ENCODE results near the gene ARAP3. TPM values are rescaled to one million over a fixed set of nuclear protein-coding genes. Genes with fewer than 3 reads are reported as not detected.
"Not testable (repeated sequence)": the region's sequence is repeated elsewhere in the genome, so short reads cannot be mapped to it uniquely, and the experiment has no call there.

Gene ARAP3
- total RNA-seq, 1 donor: 6.2 TPM

DNA sequence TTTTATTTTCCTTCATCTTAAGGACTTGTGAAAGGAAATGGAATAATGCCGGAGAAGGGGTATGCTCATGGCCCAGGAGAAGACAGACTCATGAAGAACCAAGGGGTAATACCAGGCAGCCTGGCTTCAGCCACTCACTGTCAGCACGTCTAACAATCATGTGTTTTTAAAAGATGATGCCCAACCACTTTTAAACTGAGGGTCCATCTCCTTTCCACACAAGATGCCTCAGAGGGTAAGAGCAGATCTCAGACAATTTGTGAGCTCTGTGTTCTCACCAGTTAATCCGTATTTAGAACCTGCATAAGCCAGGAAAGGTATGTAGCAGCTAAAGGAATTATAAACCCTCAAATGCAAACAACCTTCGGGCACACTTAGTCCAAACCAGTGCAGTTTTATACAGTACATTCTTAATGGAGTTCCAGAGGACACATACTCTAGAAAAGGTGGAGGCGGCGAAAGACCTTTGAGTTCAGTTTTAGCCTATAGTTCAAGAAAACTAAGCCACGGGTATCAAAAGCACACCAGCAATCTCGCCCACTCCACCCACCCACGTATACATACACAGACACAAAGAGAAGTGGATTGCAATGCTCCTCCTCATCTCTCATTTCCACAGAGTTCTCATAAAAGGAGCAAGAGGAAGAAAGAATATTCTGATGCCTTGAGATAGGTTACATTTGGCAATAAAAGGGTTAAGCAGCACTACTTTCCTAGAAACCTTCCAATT lies 65.9 kb downstream of the ARAP3 start:
- DNase-seq (ENCODE audit: low read depth): no peak
- TF ChIP-seq, protein P1, sequence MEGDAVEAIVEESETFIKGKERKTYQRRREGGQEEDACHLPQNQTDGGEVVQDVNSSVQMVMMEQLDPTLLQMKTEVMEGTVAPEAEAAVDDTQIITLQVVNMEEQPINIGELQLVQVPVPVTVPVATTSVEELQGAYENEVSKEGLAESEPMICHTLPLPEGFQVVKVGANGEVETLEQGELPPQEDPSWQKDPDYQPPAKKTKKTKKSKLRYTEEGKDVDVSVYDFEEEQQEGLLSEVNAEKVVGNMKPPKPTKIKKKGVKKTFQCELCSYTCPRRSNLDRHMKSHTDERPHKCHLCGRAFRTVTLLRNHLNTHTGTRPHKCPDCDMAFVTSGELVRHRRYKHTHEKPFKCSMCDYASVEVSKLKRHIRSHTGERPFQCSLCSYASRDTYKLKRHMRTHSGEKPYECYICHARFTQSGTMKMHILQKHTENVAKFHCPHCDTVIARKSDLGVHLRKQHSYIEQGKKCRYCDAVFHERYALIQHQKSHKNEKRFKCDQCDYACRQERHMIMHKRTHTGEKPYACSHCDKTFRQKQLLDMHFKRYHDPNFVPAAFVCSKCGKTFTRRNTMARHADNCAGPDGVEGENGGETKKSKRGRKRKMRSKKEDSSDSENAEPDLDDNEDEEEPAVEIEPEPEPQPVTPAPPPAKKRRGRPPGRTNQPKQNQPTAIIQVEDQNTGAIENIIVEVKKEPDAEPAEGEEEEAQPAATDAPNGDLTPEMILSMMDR (IDR thresholded peaks at IDR 0.05; ENCODE audit: insufficient read depth, low read length): no peak
- no peak overlapping the region for H3K4me3 ChIP-seq (ENCODE audit: low read depth, low read length)

DNA sequence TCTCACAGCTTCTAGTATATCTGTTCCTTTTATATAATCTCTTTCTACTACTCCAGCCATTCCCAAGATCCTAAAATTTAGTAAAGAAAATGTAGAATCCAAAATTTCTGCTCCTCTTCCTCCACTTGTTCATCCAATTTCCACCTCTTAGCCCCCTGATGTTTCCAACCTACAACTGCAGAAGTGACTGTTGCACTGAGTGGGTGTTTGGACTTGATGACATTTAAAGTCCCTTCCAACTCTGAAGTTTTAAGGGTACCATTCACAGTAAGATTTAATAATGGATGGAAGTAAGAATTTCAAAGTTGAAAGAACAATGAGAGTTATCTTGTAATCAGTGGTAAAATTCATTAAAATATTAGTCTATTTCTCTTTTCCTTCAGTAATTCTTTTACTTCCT lies 68.7 kb downstream of the ARAP3 start:
- H3K4me3 ChIP-seq (ENCODE audit: low read depth, low read length): no peak overlapping the region
- TF ChIP-seq, protein P1 (IDR thresholded peaks at IDR 0.05; ENCODE audit: insufficient read depth, low read length): peak; percentile 1
- DNase-seq (ENCODE audit: low read depth): no peak

DNA sequence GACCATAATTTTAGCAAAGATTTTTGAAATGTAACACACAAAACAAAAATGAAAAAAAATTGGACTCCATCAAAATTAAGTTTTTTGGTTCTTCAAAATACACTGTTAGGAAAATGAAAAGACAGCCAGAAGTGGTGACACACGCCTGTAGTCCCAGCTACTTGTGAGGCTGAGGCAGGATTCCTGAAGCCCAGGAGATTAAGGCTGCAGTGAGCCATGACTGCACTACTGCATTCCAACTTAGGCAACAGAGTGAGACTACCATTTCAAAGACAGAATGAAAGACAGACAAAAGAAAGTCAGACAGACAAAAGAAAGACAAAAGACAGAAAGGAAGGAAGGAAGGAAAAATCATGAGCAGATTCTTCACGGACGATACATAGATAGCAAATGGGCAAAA lies 70.7 kb downstream of the ARAP3 start:
- TF ChIP-seq, protein P1 (IDR thresholded peaks at IDR 0.05; ENCODE audit: insufficient read depth, low read length): no peak
- H3K4me3 ChIP-seq (ENCODE audit: low read depth, low read length): no peak overlapping the region
- DNase-seq (ENCODE audit: low read depth): no peak

DNA sequence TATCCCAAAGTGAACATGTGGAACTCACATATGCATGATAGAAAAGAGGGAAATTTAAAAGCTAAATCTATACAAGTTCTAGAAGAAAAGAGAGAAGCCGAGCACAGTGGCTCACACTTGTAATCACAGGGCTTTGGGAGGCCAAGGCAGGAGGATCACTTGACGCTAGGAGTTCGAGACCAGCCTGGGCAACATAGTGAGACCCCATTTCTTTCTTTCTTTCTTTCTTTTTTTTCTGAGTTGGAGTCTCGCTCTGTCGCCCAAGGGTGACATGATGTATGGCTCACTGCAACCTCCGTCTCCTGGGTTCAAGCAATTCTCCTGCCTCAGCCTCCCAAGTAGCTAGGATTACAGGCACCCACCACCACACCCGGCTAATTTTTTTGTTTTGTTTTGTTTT lies 72.1 kb downstream of the ARAP3 start:
- not testable (repeated sequence) for H3K4me3 ChIP-seq (ENCODE audit: low read depth, low read length); DNase-seq (ENCODE audit: low read depth)

DNA sequence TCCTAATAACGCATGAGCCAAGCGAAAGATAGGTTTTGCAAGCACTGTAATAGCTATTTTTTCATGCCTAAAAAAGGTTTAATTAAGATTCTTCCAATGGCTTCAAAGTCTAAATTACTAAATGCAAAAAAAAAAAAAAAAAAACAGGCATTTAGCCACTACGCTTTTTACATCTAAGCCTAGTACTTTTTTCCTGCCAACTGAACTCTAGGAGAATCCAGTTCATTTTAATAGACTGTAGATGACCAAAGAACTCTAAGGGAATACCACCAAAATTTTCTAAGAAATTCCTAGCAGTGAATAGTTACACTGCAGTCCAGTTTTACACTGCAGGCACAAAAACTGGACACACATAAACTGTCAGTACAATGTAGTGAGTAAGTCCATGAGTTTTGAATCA lies 73.0 kb downstream of the ARAP3 start:
- H3K4me3 ChIP-seq (ENCODE audit: low read depth, low read length): no peak overlapping the region
- DNase-seq (ENCODE audit: low read depth): no peak
- TF ChIP-seq, protein P1 (IDR thresholded peaks at IDR 0.05; ENCODE audit: insufficient read depth, low read length): no peak

DNA sequence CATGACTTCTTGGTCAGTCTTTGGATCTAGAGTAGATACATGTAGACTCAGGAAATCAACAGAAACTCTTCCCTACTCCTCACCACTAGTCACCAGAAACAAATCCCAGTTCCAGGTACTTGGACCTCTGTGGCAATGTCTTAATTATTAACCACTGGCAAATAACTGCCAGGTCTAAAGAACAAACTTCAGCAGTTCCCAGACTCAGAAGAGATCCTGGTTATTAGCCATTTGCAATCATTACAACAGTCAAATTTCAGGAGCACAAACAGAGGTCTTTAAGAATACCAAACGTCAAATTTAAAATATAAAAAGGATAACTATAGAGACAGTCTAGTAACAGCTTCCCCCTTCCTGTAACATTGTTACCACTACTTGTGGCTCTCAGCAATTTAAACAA lies 73.5 kb downstream of the ARAP3 start:
- DNase-seq (ENCODE audit: low read depth): no peak
- TF ChIP-seq, protein P1 (IDR thresholded peaks at IDR 0.05; ENCODE audit: insufficient read depth, low read length): no peak
- H3K4me3 ChIP-seq (ENCODE audit: low read depth, low read length): no peak overlapping the region

DNA sequence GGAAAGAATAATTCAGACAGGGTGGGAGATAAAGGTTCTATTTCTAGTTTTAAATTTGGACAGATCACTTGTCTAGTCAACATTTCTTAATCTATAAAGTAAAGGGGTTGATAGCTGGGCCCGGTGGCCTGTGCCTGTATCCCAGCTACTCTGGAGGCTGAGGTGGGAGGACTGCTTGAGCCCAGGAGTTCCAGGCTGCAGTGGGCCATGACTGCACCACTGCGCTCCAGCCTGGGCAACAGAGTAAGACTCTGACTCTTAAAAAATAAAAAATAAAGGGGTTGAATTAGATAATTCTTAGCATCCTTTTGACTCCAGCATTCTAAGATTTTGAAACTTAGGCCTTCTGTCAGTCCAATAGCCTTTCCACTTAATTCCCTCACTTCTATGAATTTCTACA lies 74.0 kb downstream of the ARAP3 start:
- no peak overlapping the region for H3K4me3 ChIP-seq (ENCODE audit: low read depth, low read length)
- DNase-seq (ENCODE audit: low read depth): no peak
- TF ChIP-seq, protein P1 (IDR thresholded peaks at IDR 0.05; ENCODE audit: insufficient read depth, low read length): no peak
